ENCODE data around the gene CALML3.
"Not testable (repeated sequence)": the region's sequence is repeated elsewhere in the genome, so short reads cannot be mapped to it uniquely, and the experiment has no call there.

The CALML3 gene

DNA sequence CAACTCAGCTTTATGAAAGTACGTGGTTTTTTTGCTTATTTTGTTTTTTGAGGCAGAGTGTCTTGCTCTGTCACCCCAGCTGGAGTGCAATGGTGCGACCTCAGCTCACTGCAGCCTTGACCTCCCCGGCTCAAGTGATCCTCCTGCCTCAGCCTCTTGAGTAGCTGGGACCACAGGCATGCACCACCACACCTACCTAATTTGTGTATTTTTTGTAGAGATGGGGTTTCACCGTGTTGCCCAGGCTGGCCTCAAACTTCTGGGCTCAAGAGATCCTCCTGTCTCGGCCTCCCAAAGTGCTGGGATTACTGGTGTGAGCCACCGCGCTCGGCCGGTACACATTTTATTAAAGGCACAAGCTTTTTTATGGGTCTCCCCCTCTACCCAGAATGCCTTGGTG, 34.3 kb downstream of the CALML3 start:
- DNase-seq, result not testable (repeated sequence)

GRCh38 chr10:5559642-5560141, 34.9 kb downstream of the CALML3 start:
- DNase-seq, result no peak

- no peak for DNase-seq
Observed at GRCh38 chr10:5560142-5560816, 35.5 kb downstream of the CALML3 start.

DNA sequence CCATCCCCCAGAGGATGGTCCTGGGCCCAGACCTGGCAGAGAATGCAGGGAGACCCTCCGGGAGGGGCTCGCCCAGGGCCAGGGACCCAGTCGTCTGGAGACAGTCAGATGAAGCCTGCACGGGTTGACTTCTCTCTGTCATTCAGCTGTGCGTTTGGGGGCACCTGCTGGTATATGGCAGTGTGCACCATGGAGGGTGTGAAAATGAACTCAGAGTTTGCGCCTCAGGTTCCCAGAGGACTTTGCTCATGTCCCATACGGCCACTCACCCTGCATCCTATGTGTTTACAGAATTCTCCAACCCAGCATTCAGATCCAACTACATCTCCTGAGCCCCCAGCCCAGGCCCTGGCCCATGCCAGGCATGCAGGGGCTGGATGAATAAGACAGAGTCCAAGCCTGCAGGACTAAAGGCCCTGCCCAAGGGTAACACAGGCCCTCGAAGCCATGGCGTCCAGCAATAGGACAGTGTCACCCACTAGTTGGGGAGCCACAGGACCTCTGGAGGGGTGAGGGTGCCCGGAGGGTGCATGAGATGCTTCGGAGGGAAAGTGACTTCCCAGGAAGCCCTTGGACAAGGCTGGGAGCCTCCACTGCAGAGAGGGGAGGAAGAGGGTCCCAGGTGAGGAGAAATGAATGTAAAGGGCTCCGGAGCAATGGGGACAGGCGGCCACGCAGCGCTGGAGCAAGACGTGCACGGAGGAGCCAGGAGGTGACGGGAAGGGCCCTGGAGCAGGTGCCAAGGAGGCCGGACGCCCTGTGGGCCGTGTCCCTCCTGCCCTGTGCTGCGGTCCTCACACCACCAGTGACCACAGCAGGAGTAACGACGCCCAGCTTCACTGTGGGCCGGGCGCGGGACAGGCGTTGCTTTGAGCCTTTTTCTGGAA, 36.3 kb downstream of the CALML3 start:
- no peak for DNase-seq

DNA sequence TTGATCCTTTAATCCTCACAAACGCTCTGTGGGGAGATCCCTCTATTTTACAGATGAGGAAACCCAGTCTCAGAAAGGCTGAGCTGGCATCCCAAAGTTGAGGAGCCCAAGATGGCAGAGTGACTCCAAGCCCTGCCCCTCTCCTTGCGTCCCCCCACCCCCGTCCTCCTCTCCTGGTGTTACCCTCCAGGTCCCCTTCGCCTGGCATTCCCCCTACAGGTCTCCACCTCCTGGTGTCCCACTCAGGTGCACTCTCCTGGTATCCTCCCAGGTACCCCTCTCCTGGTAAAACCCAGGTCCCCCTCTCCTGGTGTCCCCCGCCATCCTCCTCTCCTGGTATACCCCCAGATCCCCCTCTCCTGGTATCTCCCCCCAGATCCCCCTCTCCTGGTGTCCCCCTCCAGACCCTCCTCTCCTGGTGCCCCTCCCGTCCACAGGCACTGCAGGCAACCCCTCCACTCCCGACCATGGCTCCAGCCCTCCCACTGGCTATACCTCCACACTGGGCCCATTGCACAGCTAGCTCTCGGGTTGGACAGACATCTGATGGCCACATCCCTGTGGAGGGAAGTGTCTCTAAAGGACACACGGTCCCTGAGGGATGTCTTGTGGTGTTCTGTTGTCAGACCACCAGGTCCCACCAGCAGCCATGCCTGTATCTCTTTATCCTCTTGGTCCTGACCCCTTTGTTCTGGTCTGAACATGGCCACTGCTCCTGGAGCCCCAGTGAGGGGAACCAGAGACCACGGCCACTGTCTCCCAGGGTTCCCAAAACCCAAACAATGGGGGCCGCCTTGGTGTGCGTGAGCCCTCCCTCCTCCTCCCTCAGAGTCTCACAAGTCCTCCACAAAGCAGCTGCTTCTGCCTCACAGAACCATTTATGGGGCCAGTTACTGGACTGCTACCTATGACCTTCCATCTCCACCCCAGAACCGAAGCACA, 37.2 kb downstream of the CALML3 start:
- DNase-seq, result no peak

GRCh38 chr10:5563321-5563961, 38.7 kb downstream of the CALML3 start:
- DNase-seq, result no peak

GRCh38 chr10:5563991-5564536, 39.3 kb downstream of the CALML3 start:
- no peak for DNase-seq

DNA sequence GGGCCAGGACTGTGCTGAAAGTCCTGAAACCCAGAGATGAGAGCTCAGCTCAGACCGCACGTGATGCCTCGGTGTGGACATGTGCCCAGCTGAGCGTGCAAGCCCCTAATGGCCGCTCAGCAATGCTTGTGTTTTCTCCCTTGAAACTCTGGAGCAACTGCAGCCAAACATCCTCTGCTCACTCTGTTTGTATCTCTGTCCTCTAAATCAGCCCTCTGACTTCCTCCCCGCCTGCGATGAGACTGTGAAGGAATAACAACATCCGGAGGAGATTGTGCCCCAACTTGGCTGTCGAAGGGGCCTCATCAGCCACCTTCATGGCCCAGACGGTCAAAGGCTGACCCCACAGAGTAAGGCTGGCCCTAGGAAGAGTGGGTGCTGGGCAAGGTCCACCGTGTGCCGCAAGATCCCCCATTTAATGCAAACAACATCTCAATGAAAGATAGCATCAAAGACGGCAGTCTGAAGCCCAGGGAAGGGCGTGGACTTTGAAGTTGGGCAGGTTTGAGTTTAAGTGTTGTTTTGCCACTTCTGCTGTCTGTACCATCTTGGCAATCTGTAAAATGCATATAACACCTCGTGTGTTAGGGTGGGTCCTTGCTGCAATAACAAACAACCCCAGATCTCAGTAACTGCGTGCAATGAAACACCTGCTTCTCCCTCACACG, 39.9 kb downstream of the CALML3 start:
- no peak for DNase-seq

- no peak for DNase-seq
Observed at GRCh38 chr10:5565205-5565545, 40.4 kb downstream of the CALML3 start.

DNA sequence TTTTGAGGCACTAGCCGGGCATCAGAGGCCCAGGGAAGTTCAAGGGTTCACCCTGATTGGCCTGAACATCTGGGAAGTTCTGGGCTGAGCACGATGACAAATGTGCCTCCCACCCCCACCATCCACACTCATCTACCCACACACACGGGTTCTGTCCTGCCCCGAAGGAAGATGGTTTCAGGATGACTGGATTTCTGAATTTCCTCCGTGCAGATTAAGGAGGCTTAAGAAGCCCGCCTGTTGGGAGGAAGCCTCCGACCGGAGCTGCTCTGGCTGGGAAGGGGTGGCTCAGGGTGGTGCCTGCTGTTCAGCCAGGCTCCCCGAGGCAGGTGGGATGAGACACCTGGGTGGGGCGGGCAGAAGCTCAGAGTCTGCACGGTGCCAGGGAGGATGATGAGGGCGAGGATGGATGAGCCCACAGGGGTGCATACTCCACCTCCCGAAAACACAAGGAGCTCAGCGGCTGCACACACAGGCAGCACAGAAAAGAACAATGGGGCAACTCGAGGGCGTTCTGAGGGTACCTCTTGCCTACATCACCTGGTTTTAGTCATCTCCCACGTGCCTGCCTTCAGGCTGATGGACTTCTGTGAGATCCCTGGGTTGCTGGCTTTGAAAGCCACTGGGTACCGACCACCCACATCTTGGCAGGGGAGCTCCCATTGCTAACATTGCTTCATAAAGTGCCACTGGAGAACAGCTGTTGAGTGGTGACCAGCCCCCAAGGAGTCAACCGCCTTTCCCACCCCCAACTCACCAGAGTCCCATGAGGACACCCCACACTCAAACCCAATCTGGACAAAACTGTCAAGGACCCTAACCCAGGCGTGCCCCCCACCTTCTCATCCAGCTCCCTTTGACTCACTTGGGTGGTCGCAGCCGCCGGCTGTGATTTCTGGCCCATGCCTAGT, 41.2 kb downstream of the CALML3 start:
- DNase-seq, result no peak

DNA sequence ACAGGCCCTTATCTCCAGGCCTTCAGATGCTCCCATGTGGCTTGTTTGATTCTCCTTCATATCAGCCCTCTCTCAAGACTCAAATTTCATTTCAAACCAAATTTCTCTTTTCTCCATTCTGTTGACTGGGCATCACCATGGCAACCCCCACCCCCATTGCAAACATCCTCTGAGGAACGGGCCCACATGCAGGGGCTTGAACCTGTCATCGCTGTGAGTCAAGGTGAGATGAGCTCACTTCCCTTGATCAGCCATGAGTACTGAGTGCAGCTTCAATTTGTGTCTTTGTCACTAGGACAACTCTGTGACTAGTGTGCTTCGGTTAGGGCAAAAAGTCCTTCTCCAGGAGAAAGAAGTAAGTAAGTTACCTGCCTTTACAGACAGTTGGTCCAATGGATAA, 41.9 kb downstream of the CALML3 start:
- no peak for DNase-seq

DNA sequence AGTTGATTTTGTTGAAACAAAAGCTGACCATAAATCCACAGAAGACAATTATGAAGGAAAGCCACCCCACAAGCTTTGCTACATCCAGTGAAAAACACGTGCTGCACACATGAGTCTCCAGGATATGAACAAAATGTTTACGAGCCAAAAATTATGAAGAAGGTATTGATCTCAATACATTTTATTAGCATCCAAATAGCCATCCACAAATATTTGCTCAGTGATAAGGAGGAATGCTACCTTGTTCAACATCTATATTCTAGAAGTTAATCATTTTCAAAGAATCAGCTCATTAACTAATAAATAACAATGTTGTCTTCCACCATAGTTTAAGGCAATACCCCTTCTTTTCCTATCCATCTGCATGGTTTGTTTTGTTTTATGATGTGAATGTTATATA, 42.7 kb downstream of the CALML3 start:
- no peak for DNase-seq

DNA sequence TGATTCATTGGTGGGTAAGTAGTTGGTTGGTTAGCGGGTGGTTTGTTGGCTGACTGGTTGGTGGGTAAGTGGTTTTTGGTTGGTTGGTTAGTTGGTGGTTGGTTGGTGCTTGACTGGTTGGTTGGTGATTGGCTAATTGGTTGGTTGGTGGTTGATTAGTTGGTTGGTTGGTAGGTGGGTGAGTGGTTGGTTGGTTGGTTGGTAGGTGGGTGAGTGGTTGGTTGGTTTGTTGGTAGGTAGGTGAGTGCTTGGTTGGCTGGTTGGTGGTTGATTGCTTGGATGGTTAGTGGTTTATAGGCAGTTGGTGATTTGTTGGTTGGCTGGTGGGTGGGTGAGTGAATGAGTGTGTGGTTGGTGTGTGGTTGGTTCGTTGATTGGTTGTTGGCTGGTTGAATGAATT, 44.2 kb downstream of the CALML3 start:
- no peak for DNase-seq

- no peak for DNase-seq
Observed at GRCh38 chr10:5569568-5569967, 44.8 kb downstream of the CALML3 start.

DNA sequence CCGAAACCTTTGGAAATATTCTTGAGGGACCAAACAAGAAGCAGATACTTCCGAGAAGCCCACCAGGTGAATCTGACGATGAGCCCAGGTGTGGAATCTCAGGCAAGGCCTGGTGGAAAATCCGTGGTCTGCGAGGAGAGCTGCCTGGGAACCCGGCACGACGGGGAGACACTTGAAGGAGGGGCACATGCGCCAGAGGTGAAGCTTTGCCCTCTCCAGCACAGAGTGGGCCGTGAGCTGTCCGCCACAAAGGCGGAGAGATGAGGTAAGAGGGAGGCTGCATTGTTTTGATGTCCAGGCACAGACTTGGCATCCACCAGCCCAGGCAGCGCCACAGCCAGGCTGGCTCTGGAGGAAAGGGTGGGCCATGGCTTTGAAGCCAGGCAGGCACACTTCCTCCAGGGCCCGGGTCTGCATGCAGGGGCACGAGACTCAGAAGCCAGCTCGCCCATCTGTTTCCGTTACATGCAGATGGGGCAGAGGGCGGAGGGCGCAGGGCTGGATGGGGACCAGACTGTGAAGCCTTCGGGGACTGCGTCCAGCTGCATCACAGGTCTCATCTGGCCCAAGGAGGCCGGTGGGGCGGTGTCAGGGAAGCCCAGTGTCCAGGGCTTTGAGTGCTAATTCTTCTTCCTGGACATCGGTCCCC, 45.4 kb downstream of the CALML3 start:
- DNase-seq, result no peak

DNA sequence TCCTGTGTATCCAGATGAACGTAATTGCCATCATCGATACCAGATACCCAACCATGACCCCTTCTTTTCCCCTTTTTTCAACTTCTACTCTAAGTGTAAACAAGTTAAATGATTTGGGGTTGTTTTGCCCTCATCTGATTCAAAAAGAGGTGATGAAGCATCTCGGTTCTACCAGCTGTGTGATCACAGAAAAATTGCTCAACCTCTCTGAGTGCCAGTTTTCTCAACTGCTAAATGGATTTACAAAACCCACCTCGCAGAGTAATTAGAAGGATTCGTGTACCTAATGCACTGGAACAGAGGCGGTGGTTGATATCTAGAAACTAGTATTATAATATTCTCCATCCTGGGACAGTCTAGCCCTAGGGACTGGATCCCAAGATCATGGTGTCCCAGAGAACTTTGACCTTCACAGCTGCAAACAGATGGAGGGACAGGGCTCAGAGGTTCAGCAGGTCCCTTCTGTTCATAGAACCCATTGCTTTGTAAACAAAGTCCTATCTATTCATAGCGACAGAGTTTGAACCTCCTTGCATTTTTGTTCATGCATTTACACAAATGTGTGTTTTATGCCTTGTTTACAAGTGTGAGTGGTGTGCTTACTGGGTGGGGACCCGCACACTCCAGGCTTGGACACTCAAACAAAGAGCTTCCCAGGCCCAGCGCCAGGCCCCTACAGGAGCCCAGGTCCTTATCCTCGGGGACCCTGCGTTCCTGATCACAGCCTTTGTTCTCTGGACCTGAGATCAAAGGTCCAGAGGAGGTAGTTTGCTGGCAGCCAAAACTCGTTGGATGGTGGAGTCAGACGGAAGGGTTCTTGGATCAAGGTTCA, 46.4 kb downstream of the CALML3 start:
- no peak for DNase-seq

GRCh38 chr10:5571826-5572225, 47.1 kb downstream of the CALML3 start:
- no peak for DNase-seq

DNA sequence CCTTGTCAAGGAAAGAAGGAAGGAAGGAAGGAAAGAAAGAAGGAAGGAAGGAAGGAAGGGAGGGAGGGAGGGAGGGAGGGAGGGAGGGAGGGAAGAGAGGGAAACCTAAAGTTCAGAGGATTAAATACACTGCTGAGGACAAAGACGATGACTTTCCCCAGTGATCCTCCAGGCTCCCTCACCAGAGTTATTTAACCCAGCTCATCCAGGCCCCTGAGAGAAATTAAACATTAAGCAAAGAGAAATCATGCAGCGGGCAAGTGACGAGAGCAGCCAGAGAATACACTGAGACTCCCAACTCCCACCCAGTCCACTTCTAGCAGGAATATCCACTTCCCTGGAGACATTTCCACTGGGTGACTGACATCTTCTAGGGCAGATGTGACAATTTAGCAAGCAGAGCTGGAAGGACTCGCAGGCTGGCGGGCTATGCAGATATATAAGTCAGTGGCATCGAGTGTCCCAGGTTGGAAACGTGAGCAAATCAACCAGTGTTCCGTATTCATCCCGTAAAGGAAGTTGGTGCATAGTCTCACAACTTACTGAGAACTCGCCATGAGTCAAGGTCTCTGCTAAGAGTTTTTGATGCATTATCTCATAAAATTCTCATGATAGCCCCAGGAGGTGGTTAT, 48.7 kb downstream of the CALML3 start:
- no peak for DNase-seq
